Stimulated activated CD8-positive, alpha-beta memory T cell treated with anti-CD3 and anti-CD28 coated beads, Interleukin-15, amount 100 ng/mL, for 24 hours (primary cell): Measurements from ENCODE around the gene TSPAN13.

ENCODE experiments used
- DNase-seq: peaks from one replicate; pipeline ENCODE4 v3.0.0-alpha.2; 2020; ENCODE audit warnings: low read depth

TSPAN13 gene

DNA sequence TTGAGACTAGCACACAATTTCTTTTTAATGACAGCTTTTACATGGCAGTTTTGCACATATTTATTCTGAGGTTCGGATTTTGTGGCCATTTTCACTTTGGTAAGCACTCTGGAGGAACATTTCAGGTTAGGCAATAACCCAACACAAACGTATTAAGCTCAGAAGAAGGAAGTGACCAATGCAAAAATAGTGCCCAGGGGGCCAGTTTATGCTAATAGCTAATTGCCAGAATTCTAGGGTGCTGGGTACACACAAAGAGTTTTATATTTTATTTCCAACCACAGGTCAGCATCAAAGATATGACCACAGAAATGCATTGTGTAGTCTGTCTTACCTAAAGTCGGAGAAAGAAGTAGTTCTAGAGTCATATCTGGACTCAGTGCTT is 59.7 kb downstream of the TSPAN13 start:
- no peak for DNase-seq

DNA sequence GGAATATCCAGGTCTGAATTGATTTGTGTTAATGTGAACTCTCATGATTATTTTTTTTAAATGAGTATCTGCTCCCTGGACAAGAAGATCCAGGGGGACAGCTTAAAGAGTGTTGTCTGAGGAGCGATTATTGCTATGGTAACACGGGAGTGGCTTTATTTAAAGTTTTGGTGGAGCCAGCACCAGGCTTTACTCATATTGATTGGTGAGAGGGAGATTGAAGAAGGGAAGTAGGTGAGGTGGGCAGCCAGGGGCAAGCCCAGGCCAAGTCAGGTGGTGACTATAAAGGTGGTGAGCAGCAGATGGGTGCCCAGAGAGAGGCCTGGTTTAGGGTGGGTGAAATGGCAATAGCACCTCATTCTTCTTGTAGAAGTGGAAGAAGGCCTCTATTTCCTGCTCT is 61.4 kb downstream of the TSPAN13 start:
- DNase-seq, result no peak

DNA sequence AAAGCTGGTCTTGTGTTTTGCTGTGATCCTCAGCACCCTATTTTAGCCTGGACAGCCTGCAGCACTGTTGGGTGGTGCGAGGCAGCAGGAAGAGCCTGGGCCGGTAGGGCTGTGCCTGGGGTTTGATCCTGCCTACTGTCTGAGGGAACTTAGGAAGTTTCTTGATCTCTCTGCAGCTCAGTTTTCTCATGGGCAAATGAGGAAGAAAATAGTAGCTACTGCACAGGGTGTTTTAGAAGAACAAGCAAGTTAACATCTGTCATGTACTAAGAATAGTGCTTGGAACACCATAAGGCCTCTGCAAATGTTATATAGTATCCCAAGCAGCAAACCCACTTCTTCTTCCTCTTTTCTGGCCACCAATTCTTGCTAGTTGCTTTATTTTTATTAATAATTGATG is 63.3 kb downstream of the TSPAN13 start:
- no peak for DNase-seq

DNA sequence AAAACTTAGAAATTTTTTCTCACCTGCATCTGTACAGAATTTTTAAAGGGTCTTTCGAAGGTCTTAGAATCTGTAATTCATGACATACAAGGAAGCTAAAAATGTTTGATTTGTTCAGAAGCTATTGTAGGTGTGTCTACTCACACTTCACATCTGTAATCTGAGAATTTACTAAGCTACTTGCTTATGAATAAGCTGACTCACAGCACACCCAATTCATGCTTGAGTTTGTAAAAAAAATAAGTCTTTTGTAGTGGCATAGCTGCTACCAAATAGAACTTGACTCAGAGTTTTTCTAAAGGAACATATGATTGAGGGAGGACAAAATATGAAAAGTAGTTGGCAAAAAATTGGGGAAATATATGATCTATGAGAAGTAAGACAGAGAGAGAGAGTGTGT is 64.0 kb downstream of the TSPAN13 start:
- no peak for DNase-seq

DNA sequence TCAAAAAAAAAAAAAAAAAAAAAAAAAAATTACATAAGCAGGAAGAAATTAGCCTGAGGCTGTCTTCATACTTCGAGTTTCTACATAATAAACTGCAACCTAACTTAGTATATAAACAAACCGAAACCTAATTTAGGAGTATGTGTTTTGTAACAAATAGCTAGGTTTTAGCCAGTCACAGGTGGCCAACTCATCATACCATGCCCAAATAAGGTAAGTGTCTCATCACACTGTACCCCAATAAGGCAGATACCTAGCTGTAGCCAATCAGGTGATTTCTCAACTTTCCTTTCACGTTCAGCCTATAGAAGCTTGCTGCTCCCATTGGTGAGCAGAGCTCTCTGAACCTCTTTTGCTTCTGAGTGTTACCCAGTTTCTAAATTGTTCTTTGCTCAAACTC is 65.2 kb downstream of the TSPAN13 start:
- no peak for DNase-seq

DNA sequence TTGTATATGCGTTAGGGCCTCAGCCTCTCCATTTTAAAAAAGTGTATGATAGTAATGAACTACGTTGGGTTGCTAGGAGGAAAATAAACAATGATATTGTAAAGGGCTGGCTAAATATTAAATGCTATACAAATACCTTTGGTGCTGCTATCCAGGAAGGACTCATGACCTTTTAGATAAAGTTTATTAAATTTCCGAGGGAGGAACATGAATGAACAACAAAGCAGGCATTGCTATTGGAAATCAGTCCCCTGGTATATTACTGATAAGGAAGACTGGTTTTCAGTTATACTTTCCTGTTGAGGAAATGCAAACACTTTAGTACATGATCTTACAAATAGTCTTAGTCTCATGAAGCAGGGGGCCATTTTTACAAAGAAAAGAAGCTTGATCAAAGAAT is 68.5 kb downstream of the TSPAN13 start:
- DNase-seq, result no peak

DNA sequence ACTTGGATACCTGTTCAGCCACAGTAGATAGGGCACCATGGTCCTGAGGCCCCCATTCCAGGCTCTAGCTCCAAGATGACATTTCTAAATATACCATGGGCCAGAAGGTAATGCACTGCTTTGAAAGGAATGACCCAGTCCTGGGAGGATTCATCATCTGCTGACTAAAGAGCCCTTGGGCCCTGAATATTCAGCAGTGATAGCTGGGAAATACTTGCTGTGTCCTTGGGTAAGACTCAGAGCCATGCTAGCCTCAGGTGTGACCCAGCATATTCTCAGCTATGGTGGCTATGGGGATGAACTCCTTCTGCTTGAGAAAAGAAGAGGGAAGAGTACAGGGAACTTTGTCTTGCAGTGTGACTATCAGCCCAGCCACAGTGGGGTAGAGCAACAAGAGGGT is 72.5 kb downstream of the TSPAN13 start:
- no peak for DNase-seq

DNA sequence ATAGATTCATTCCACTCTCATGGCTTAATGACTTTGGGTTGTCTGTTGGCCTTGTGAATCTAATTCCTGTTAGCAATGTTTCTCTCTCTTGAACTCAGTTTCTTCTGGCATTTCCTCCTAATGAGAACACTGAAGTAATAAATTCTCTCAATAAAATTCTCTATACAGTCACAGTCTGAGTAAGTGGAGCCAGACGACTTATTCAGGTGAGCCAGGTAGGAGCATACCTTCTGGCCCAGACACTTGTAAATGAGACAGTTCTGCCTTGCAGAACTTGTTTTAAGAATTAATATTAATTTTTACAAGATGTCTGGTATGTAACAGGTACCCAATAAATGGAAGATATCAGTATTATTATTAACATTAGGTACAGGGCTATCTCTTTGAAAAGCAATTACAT is 79.8 kb downstream of the TSPAN13 start:
- DNase-seq, result no peak
